GM12878 (cell line): ENCODE measurements around the gene RAB11A. TPM values are rescaled to one million over a fixed set of nuclear protein-coding genes. Genes with fewer than 3 reads are reported as not detected.
A peak's percentile ranks its signal among the peaks of the same experiment; 100 is the strongest.
"Not testable (repeated sequence)": the region's sequence is repeated elsewhere in the genome, so short reads cannot be mapped to it uniquely, and the experiment has no call there.

Experiments
- ATAC-seq: fragments of 200-7000 bp; cut with Tn5 transposase; 3 replicates; pipeline ENCODE4 v1.9.1; 2020; ENCODE audit warnings: mild to moderate bottlenecking, moderate library complexity
- BruUV-seq: library from RNA; stranded (reverse); fragments of 400-500 nt; replicated peaks from 2 replicates; lab custom pipeline; 2021; lab: Mats Ljungman, UMichigan
- CTCF ChIA-PET: fragments of 300-600 bp; sonication (Branson Sonifier 250); formaldehyde crosslinking; extraction: SDS; loops from one replicate; lab custom pipeline; 2021; ENCODE audit warnings: inconsistent platforms; lab: Yijun Ruan, JAX
- POLR2A ChIA-PET: fragments of 350-600 bp; formaldehyde crosslinking; extraction: SDS; loops from one replicate; lab custom pipeline; 2021; ENCODE audit warnings: inconsistent platforms; lab: Charles Lee
- RAD21 ChIA-PET: fragments of 300-600 bp; sonication (Branson Sonifier 250); formaldehyde crosslinking; loops from one replicate; lab custom pipeline; 2023; ENCODE audit warnings: antibody characterized with exemption; ENCODE audit not compliant: unreplicated experiment; lab: Charles Lee
- SMC1A ChIA-PET: fragments of 300-600 bp; sonication (Branson Sonifier 250); formaldehyde crosslinking; loops from one replicate; lab custom pipeline; 2023; ENCODE audit not compliant: unreplicated experiment, uncharacterized antibody; lab: Charles Lee
- DNase-seq: peaks from one replicate; pipeline ENCODE4 v3.0.0-alpha.2; 2011; ENCODE audit warnings: low read depth, low spot score
- FAIRE-seq: peaks from 3 replicates; lab custom pipeline; 2011; peaks lifted over from hg19 to GRCh38; lab: Jason Lieb, UNC
- H2AFZ ChIP-seq: 2 replicates; pipeline ENCODE4 v1.6.0; 2011; ENCODE audit warnings: low read depth, low read length, control low read depth; ENCODE audit not compliant: control insufficient read depth
- H3K27ac ChIP-seq: 2 replicates; pipeline ENCODE4 v1.5.1; 2011; ENCODE audit warnings: control low read depth; ENCODE audit not compliant: control insufficient read depth, insufficient read depth
- H3K27me3 ChIP-seq, 2 experiments: replicated peaks in 1 of 2; 2 replicates each; pipeline versions ENCODE4 v1.6.0 to v1.6.1; 2011; ENCODE audit warnings: low read length in 1 of 2; ENCODE audit not compliant: control insufficient read depth in 2 of 2, insufficient read depth in 2 of 2
- H3K36me3 ChIP-seq, 2 experiments: 2 replicates each; pipeline ENCODE4 v1.5.1; 2011; ENCODE audit warnings: low read length in 1 of 2; ENCODE audit not compliant: control insufficient read depth in 2 of 2, insufficient read depth in 2 of 2
- H3K4me1 ChIP-seq: 2 replicates; pipeline ENCODE4 v1.6.1; 2011; ENCODE audit warnings: mild to moderate bottlenecking, low read length, moderate library complexity, mixed read lengths; ENCODE audit not compliant: control insufficient read depth, insufficient read depth
- H3K4me2 ChIP-seq: 2 replicates; pipeline ENCODE4 v1.6.0; 2011; ENCODE audit warnings: control low read depth; ENCODE audit not compliant: control insufficient read depth, insufficient read depth
- H3K4me3 ChIP-seq: fragments of 200-600 bp; sonication (generic); 2 replicates; pipeline ENCODE4 v1.5.1; 2016
- H3K79me2 ChIP-seq: 2 replicates; pipeline ENCODE4 v1.6.0; 2011; ENCODE audit warnings: low read length; ENCODE audit not compliant: control insufficient read depth, insufficient read depth
- H3K9ac ChIP-seq: 2 replicates; pipeline ENCODE4 v1.8.0; 2011; ENCODE audit warnings: low read length, control low read depth, mixed read lengths; ENCODE audit not compliant: control insufficient read depth, insufficient read depth
- H3K9me3 ChIP-seq: replicated peaks from 3 replicates; pipeline ENCODE4 v1.5.1; 2011; ENCODE audit warnings: mild to moderate bottlenecking, low read length; ENCODE audit not compliant: control insufficient read depth, insufficient read depth
- H4K20me1 ChIP-seq: 2 replicates; pipeline ENCODE4 v1.6.0; 2011; ENCODE audit not compliant: control insufficient read depth, insufficient read depth
- CHD2 ChIP-seq: IDR thresholded peaks from 2 replicates; pipeline ENCODE4 v1.6.1; 2011; ENCODE audit warnings: low read depth, low read length, improper control_type of control experiment, borderline replicate concordance
- GATAD2B ChIP-seq: fragments of 450-650 bp; conservative IDR thresholded peaks from 2 replicates; pipeline ENCODE4 v1.6.1; 2017; ENCODE audit warnings: low read depth, mild to moderate bottlenecking, moderate library complexity
- POLR2AphosphoS5 ChIP-seq: IDR thresholded peaks from 2 replicates; pipeline ENCODE4 v1.6.1; 2011; ENCODE audit warnings: mild to moderate bottlenecking, low read length, inconsistent platforms
- TAF1 ChIP-seq: IDR thresholded peaks from 2 replicates; pipeline ENCODE4 v1.6.1; 2011; ENCODE audit warnings: mild to moderate bottlenecking, low read depth, low read length, borderline replicate concordance
- WGBS: methylation state at CpG from one replicate; pipeline ENCODE4 v1.1.6; 2016; ENCODE audit warnings: low lambda C conversion rate; ENCODE audit not compliant: insufficient replicate concordance, insufficient coverage; ENCODE audit errors: missing lambda C conversion rate; 5-methylcytosine and 5-hydroxymethylcytosine counted together
- in situ Hi-C: fragments of 300-500 bp; cut with MboI; formaldehyde crosslinking; loops from 9 replicates; pipeline ENCODE4 v1.14.3; 2018; ENCODE audit warnings: mixed read lengths
- intact Hi-C: fragments of 100-400 bp; cut with micrococcal nuclease; formaldehyde crosslinking; loops from one replicate; pipeline ENCODE4 v1.14.2; 2022; ENCODE audit not compliant: unreplicated experiment
- polyA plus RNA-seq, 11 experiments: library from polyadenylated mRNA; depleted of rRNA in 4 of 11; unstranded in 6 of 11; stranded (reverse) in 5 of 11; fragments of >200 nt; fragmentation: Nextera tagmentation in 4 of 11; fragmentation: Illumina TruSeq in 1 of 11; extraction: Ambion mirVana in 4 of 11; extraction: Trizol in 1 of 11; gene quantifications; 1 replicate in 1 of 11; 2 replicates in 10 of 11; pipeline versions ENCODE4 v1.2.1 to v1.2.3, GENCODE V29; 2011 to 2016; ENCODE audit warnings: inconsistent platforms in 2 of 11, missing spikeins in 2 of 11, low read depth in 1 of 11
- total RNA-seq, 4 experiments: library from RNA; depleted of rRNA in 3 of 4; stranded (reverse); fragments of >200 nt in 3 of 4; fragmentation: Illumina TruSeq in 1 of 4; extraction: Trizol in 1 of 4; gene quantifications; 2 replicates each; pipeline versions ENCODE4 v1.2.1 to v1.2.3, GENCODE V29; 2013 to 2021

Gene RAB11A
- total and polyA plus RNA-seq, 10 of the 15 experiments (the other 5 are each of a cell fraction or from before 2014, with no cell fraction given), result 128 to 387 (median 224) TPM

- TF ChIP-seq TAF1 (peak; percentile 38; the same call in 1 of the 2 replicates), CHD2 (no peak), POLR2AphosphoS5 (peak; percentile 53; the same call in 1 of the 2 replicates), GATAD2B (no peak)
Observed at GRCh38 chr15:65870889-65871533, 1.7 kb downstream of the RAB11A start (continued).

- H3K27me3 ChIP-seq, H3K4me1 ChIP-seq, H2AFZ ChIP-seq, H3K36me3 ChIP-seq, DNase-seq, H3K27ac ChIP-seq, H4K20me1 ChIP-seq, BruUV-seq, FAIRE-seq, in situ Hi-C loops, H3K9me3 ChIP-seq, ATAC-seq: not testable (repeated sequence)
- intact Hi-C loops, result loop anchor here (5.0 kb wide), 1 partner anchor 80 kb away; the partner anchor contains the start of gene DENND4A
- ChIA-PET CTCF (interaction anchor here (3.2 to 5.4 kb wide), 2 partner anchors 14 to 49 kb away, joined by 17 to 38 read pairs; no protein-coding TSS in a partner anchor), POLR2A (interaction anchor here (0.5 to 1.2 kb wide), 3 partner anchors 26 to 1728 kb away, joined by 3 to 6 read pairs (median 4); no protein-coding TSS in a partner anchor), SMC1A (interaction anchor here (1.2 to 3.8 kb wide), 3 partner anchors 10 to 45 kb away, joined by 4 to 17 read pairs (median 8); no protein-coding TSS in a partner anchor), RAD21 (interaction anchor here (1.4 to 4.0 kb wide), 3 partner anchors 46 to 107 kb away, joined by 4 to 34 read pairs (median 24); no protein-coding TSS in a partner anchor)
- Histone ChIP-seq H3K79me2 (peaks cover 66% of the 10 kb centered on the region), H3K4me3 (peak overlapping the region; percentile 71), H3K4me2 (peak overlapping the region; percentile 87), H3K9ac (peak overlapping the region; percentile 87; the same call in 1 of the 2 replicates)
- WGBS, result 87% methylated on average over 9 of the region's 9 CpGs
Observed at GRCh38 chr15:65871886-65872285, 2.6 kb downstream of the RAB11A start.

GRCh38 chr15:65872596-65872995 is 3.3 kb downstream of the RAB11A start:
- SMC1A ChIA-PET, result interaction anchor here (0.6 to 1.2 kb wide), 3 partner anchors 9 to 35 kb away, joined by 3 to 8 read pairs (median 4); no protein-coding TSS in a partner anchor
- DNase-seq, H3K27me3 ChIP-seq, H4K20me1 ChIP-seq, BruUV-seq, H3K27ac ChIP-seq, H3K9me3 ChIP-seq, in situ Hi-C loops, ATAC-seq, H2AFZ ChIP-seq, H3K4me1 ChIP-seq, H3K9ac ChIP-seq, FAIRE-seq: not testable (repeated sequence)
- Histone ChIP-seq H3K36me3 (peaks cover 0 to 15% of the 10 kb centered on the region in 2 experiments; a peak in 2 of 4 replicates), H3K79me2 (peaks cover 66% of the 10 kb centered on the region), H3K4me2 (peak overlapping the region; percentile 40; the same call in 1 of the 2 replicates), H3K4me3 (0 out of 2 replicates have a peak overlapping the region, but pooled peaks have one; percentile 18)
- RAD21 ChIA-PET, result interaction anchor here (0.8 kb wide), 1 partner anchor 44 kb away, joined by 4 read pairs; no protein-coding TSS in a partner anchor
- intact Hi-C loops, result loop anchor here (5.0 kb wide), 1 partner anchor 80 kb away; the partner anchor contains the start of gene DENND4A
- 83% methylated on average over 5 of the region's 5 CpGs for WGBS
- CTCF ChIA-PET, result interaction anchor here (5.4 kb wide), 1 partner anchor 15 kb away, joined by 38 read pairs; no protein-coding TSS in a partner anchor
- POLR2A ChIA-PET, result interaction anchor here (0.7 kb wide), 1 partner anchor 191 kb away, joined by 3 read pairs; no protein-coding TSS in a partner anchor
